ENCODE results near the gene TOP2A. TPM values are rescaled to one million over a fixed set of nuclear protein-coding genes. Genes with fewer than 3 reads are reported as not detected.

TOP2A gene
- total and polyA plus RNA-seq, 9 of the 15 experiments (the other 6 are each of a cell fraction or from before 2014, with no cell fraction given) = 133 to 347 (median 259) TPM

GRCh38 chr17:40417609-40418427, at the start of gene TOP2A (continued):
- TF ChIP-seq SAP30 (IDR thresholded peaks at IDR 0.05; ENCODE audit: borderline replicate concordance, insufficient read depth, low read depth, low read length, poor library complexity, severe bottlenecking) (peak; percentile 95), FOXP4 (CRISPR knock-in tag; IDR thresholded peaks at IDR 0.05; ENCODE audit: borderline replicate concordance) (no peak), AFF1 (IDR thresholded peaks at IDR 0.05; ENCODE audit: low read depth in 1 of 2, partially characterized antibody in 2 of 2) (no peak), TOE1 (IDR thresholded peaks at IDR 0.05; ENCODE audit: borderline replicate concordance) (peak; percentile 83), TOE1 (CRISPR knock-in tag; IDR thresholded peaks at IDR 0.05; ENCODE audit: borderline replicate concordance, low read depth) (no peak), GTF3C2 (IDR thresholded peaks at IDR 0.05; ENCODE audit: borderline replicate concordance, extremely low read depth, insufficient read length) (no peak), ZFX (CRISPR knock-in tag; IDR thresholded peaks at IDR 0.05) (peak; percentile 49; the same call in 1 of the 2 replicates), SMAD4 (CRISPR knock-in tag; conservative IDR thresholded peaks at IDR 0.05) (no peak), SMARCA4 (IDR thresholded peaks at IDR 0.05) (no peak), CC2D1A (IDR thresholded peaks at IDR 0.05) (peak; percentile 97), MTA1 (IDR thresholded peaks at IDR 0.05; ENCODE audit: borderline replicate concordance) (no peak), RBM15 (IDR thresholded peaks at IDR 0.05; ENCODE audit: insufficient read depth, low read length) (no peak), SOX6 (IDR thresholded peaks at IDR 0.05) (no peak), ETV6 (IDR thresholded peaks at IDR 0.05; ENCODE audit: borderline replicate concordance in 1 of 2, low read depth in 2 of 2, low read length in 1 of 2) (no peak), ETV6 (CRISPR knock-in tag; IDR thresholded peaks at IDR 0.05; ENCODE audit: borderline replicate concordance) (no peak), TRIM28 (IDR thresholded peaks at IDR 0.05) (no peak), HNRNPH1 (optimal IDR thresholded peaks at IDR 0.05; ENCODE audit: low read depth, low read length) (no peak), MIER1 (IDR thresholded peaks at IDR 0.05; ENCODE audit: low read depth) (no peak; the same call in 1 of the 2 replicates), RNF2 (IDR thresholded peaks at IDR 0.05) (peak; percentile 10; the same call in 1 of the 2 replicates)
